Hepatocyte (in vitro differentiated cells): ENCODE results near the gene C19orf12. TPM values are rescaled to one million over a fixed set of nuclear protein-coding genes. Genes with fewer than 3 reads are reported as not detected.
"Not testable (repeated sequence)": the region's sequence is repeated elsewhere in the genome, so short reads cannot be mapped to it uniquely, and the experiment has no call there.

Source experiments
- DNase-seq: peaks from one replicate; pipeline ENCODE4 v3.0.0-alpha.2; 2016; ENCODE audit warnings: low spot score
- H2AFZ ChIP-seq: fragments of 200-600 bp; sonication (generic); 2 replicates; pipeline ENCODE4 v1.6.0; 2016; ENCODE audit warnings: antibody characterized with exemption, mild to moderate bottlenecking
- H3K27ac ChIP-seq: fragments of 200-600 bp; sonication (generic); 2 replicates; pipeline ENCODE4 v1.5.1; 2016; ENCODE audit warnings: mild to moderate bottlenecking
- H3K27me3 ChIP-seq: fragments of 200-600 bp; sonication (generic); 2 replicates; pipeline ENCODE4 v1.6.1; 2016
- H3K36me3 ChIP-seq: fragments of 200-600 bp; sonication (generic); replicated peaks from 2 replicates; pipeline ENCODE4 v1.5.1; 2016; ENCODE audit warnings: low read depth; ENCODE audit not compliant: insufficient read depth
- H3K4me1 ChIP-seq: fragments of 200-600 bp; sonication (generic); 2 replicates; pipeline ENCODE4 v1.5.1; 2016; ENCODE audit warnings: mild to moderate bottlenecking, moderate library complexity; ENCODE audit not compliant: insufficient read depth
- H3K4me2 ChIP-seq: fragments of 200-600 bp; sonication (generic); 2 replicates; pipeline ENCODE4 v1.6.0; 2016
- H3K4me3 ChIP-seq: fragments of 200-600 bp; sonication (generic); 2 replicates; pipeline ENCODE4 v1.5.1; 2016; ENCODE audit warnings: mild to moderate bottlenecking
- H3K79me2 ChIP-seq: fragments of 200-600 bp; sonication (generic); 2 replicates; pipeline ENCODE4 v1.6.0; 2017; ENCODE audit warnings: mild to moderate bottlenecking
- H3K9me2 ChIP-seq: fragments of 200-600 bp; sonication (generic); replicated peaks from 2 replicates; pipeline ENCODE4 v1.6.0; 2017; ENCODE audit warnings: mild to moderate bottlenecking; ENCODE audit not compliant: insufficient read depth
- H3K9me3 ChIP-seq: fragments of 200-600 bp; sonication (generic); 2 replicates; pipeline ENCODE4 v1.5.1; 2016; ENCODE audit warnings: low read depth, mild to moderate bottlenecking
- H4K20me1 ChIP-seq: fragments of 200-600 bp; sonication (generic); 2 replicates; pipeline ENCODE4 v1.6.0; 2016; ENCODE audit warnings: mild to moderate bottlenecking; ENCODE audit not compliant: insufficient read depth, poor library complexity, severe bottlenecking
- EZH2 ChIP-seq: fragments of 200-600 bp; sonication (generic); IDR thresholded peaks from 2 replicates; pipeline ENCODE4 v1.6.1; 2016; ENCODE audit warnings: antibody characterized with exemption, mild to moderate bottlenecking, borderline replicate concordance
- EZH2phosphoT487 ChIP-seq: fragments of 200-600 bp; sonication (generic); IDR thresholded peaks from one replicate; pipeline ENCODE4 v1.6.1; 2018; ENCODE audit warnings: antibody characterized with exemption, mild to moderate bottlenecking, low read depth, moderate library complexity; ENCODE audit not compliant: unreplicated experiment, severe bottlenecking
- WGBS: methylation state at CpG from one replicate; pipeline ENCODE4 v1.1.6; 2016; ENCODE audit warnings: low lambda C conversion rate; ENCODE audit errors: missing lambda C conversion rate; 5-methylcytosine and 5-hydroxymethylcytosine counted together
- polyA plus RNA-seq: library from polyadenylated mRNA; unstranded; fragments of >200 nt; fragmentation: Nextera tagmentation; extraction: Ambion mirVana; gene quantifications from 2 replicates; pipeline ENCODE4 v1.2.1, GENCODE V29; 2016
- total RNA-seq: library from RNA; depleted of rRNA; stranded (reverse); fragments of >200 nt; gene quantifications from 2 replicates; pipeline ENCODE4 v1.2.3, GENCODE V29; 2014
- TF ChIP-seq, protein P1 (sequence below): fragments of 200-600 bp; sonication (generic); IDR thresholded peaks from 2 replicates; pipeline ENCODE4 v1.5.1; 2016; ENCODE audit warnings: antibody characterized with exemption, mild to moderate bottlenecking; ENCODE audit not compliant: poor library complexity

C19orf12 gene
- total and polyA plus RNA-seq, 2 experiments from 2014 or later, result 41.5 to 57.2 TPM

DNA sequence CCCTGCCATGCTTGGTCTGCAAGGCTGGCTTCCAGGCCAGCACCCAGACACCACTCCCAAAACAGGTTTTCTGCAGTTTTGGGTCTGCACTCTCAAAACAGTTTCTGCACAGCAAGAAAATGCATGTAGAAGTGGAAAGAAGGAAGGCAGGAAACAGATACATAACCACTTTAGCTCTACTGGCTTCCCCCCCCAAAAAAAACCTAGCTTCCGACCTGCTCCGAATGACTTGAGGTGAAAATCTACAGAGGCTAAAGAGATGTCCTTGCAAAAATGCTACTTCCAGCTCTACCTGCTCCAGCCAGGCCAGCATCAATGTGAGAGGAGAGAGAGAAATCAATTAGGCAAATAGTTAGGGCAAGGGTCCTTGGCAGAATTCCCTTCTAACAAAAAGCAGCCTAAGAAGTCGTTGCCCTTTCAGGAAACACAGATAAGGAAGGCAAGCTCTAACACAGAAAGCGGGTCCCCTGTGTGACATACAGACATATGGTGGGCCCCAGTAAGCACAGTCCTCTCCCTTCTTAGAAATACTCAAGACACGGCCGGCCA, 3.4 kb downstream of the C19orf12 start:
- Histone ChIP-seq H3K27ac (no peak overlapping the region), H3K4me2 (no peak overlapping the region), H3K9me2 (no peaks in the 10 kb centered on the region), H3K27me3 (no peaks in the 10 kb centered on the region), H2AFZ (no peak overlapping the region), H3K4me3 (no peak overlapping the region), H3K4me1 (peaks cover 27% of the 10 kb centered on the region), H3K9me3 (no peaks in the 10 kb centered on the region), H3K36me3 (no peaks in the 10 kb centered on the region), H3K79me2 (peaks cover 70% of the 10 kb centered on the region), H4K20me1 (no peaks in the 10 kb centered on the region)
- no peak for DNase-seq
- WGBS, result 81% methylated on average over 6 of the region's 6 CpGs
- TF ChIP-seq, protein P1, sequence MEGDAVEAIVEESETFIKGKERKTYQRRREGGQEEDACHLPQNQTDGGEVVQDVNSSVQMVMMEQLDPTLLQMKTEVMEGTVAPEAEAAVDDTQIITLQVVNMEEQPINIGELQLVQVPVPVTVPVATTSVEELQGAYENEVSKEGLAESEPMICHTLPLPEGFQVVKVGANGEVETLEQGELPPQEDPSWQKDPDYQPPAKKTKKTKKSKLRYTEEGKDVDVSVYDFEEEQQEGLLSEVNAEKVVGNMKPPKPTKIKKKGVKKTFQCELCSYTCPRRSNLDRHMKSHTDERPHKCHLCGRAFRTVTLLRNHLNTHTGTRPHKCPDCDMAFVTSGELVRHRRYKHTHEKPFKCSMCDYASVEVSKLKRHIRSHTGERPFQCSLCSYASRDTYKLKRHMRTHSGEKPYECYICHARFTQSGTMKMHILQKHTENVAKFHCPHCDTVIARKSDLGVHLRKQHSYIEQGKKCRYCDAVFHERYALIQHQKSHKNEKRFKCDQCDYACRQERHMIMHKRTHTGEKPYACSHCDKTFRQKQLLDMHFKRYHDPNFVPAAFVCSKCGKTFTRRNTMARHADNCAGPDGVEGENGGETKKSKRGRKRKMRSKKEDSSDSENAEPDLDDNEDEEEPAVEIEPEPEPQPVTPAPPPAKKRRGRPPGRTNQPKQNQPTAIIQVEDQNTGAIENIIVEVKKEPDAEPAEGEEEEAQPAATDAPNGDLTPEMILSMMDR, result no peak
- no peak for TF ChIP-seq EZH2
- TF ChIP-seq EZH2phosphoT487, result no peak

DNA sequence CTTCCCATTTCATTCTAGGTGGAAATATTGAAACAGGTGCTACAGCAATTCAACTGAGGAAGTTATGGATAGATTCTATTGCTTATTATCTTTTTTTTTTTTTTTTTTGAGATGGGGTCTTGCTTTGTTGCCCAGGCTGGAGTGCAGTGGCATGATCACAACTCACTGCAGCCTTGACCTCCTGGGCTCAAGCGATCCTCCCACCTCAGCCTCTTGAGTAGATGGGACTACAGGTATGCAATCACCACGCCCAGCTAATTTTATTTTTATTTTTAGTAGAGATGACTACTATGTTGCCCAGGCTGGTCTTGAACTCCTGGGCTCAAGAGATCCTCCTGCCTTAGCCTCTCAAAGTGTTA, 5.6 kb downstream of the C19orf12 start:
- H3K9me3 ChIP-seq, H2AFZ ChIP-seq, DNase-seq, H3K4me3 ChIP-seq, H3K36me3 ChIP-seq, H3K9me2 ChIP-seq, H4K20me1 ChIP-seq, H3K27me3 ChIP-seq: not testable (repeated sequence)
- H3K79me2 ChIP-seq, result peaks cover 59% of the 10 kb centered on the region
- peaks cover 18% of the 10 kb centered on the region for H3K4me1 ChIP-seq
- WGBS, result 97% methylated on average over 2 of the region's 2 CpGs
- peak overlapping the region; percentile 79 for H3K27ac ChIP-seq
- peak overlapping the region; percentile 58 for H3K4me2 ChIP-seq

- peaks cover 2% of the 10 kb centered on the region for H4K20me1 ChIP-seq
- H3K4me1 ChIP-seq, result peaks cover 12% of the 10 kb centered on the region
- H3K4me2 ChIP-seq, result peak overlapping the region; percentile 58
- H3K36me3 ChIP-seq, result no peaks in the 10 kb centered on the region
- WGBS, result 70% methylated on average over 18 of the region's 18 CpGs
- no peak overlapping the region for H3K4me3 ChIP-seq
- peaks cover 53% of the 10 kb centered on the region for H3K79me2 ChIP-seq
- no peak for TF ChIP-seq EZH2
- TF ChIP-seq EZH2phosphoT487, result no peak
- TF ChIP-seq, protein P1, result no peak
- H3K9me3 ChIP-seq, result no peaks in the 10 kb centered on the region
- H3K27ac ChIP-seq, result peak overlapping the region; percentile 79
- no peak overlapping the region for H2AFZ ChIP-seq
- H3K9me2 ChIP-seq, result no peaks in the 10 kb centered on the region
- no peaks in the 10 kb centered on the region for H3K27me3 ChIP-seq
- peak; percentile 66 for DNase-seq
These were observed 6.3 kb downstream of the C19orf12 start for GRCh38 chr19:29708554-29709439.

- Histone ChIP-seq H3K9me2 (no peaks in the 10 kb centered on the region), H3K79me2 (peaks cover 31% of the 10 kb centered on the region), H3K36me3 (no peaks in the 10 kb centered on the region), H2AFZ (no peak overlapping the region), H3K4me3 (no peak overlapping the region), H3K27me3 (no peaks in the 10 kb centered on the region), H3K9me3 (no peaks in the 10 kb centered on the region), H4K20me1 (peaks cover 2% of the 10 kb centered on the region), H3K4me1 (peaks cover 6% of the 10 kb centered on the region), H3K4me2 (no peak overlapping the region), H3K27ac (peak overlapping the region; percentile 15)
- DNase-seq, result no peak
- TF ChIP-seq EZH2phosphoT487 (no peak), EZH2 (no peak)
- TF ChIP-seq, protein P1, result no peak
- WGBS, result 94% methylated on average over 6 of the region's 6 CpGs
These were observed 8.4 kb downstream of the C19orf12 start for GRCh38 chr19:29706635-29707034.
